Measurements from ENCODE around the gene ATF5. TPM values are rescaled to one million over a fixed set of nuclear protein-coding genes. Genes with fewer than 3 reads are reported as not detected.

Gene ATF5
- total and polyA plus RNA-seq, 2 experiments from 2014 or later = 23.8 to 34.4 TPM

- Histone ChIP-seq H3K27me3 (no peaks in the 10 kb centered on the region), H3K27ac (no peak overlapping the region), H3K4me1 (ENCODE audit: insufficient read depth) (peaks cover 7% of the 10 kb centered on the region), H3K9me3 (ENCODE audit: low read depth) (no peaks in the 10 kb centered on the region), H3K4me3 (no peak overlapping the region), H4K20me1 (ENCODE audit: insufficient read depth, poor library complexity, severe bottlenecking) (no peaks in the 10 kb centered on the region), H3K9me2 (replicated peaks; ENCODE audit: insufficient read depth) (no peaks in the 10 kb centered on the region), H3K79me2 (no peaks in the 10 kb centered on the region), H3K36me3 (replicated peaks; ENCODE audit: insufficient read depth, low read depth) (no peaks in the 10 kb centered on the region), H2AFZ (no peak overlapping the region), H3K4me2 (peak overlapping the region; percentile 85)
- TF ChIP-seq EZH2 (IDR thresholded peaks at IDR 0.05; ENCODE audit: borderline replicate concordance) = no peak
- peak; percentile 61 for TF ChIP-seq CTCF (IDR thresholded peaks at IDR 0.05; ENCODE audit: poor library complexity)
- 47% methylated on average over 70 of the region's 71 CpGs for WGBS (ENCODE audit: low lambda C conversion rate, missing lambda C conversion rate)
- DNase-seq (ENCODE audit: low spot score) = peak; percentile 78
These were observed 39.2 kb upstream of the ATF5 start for GRCh38 chr19:49889687-49890348.

- H3K4me1 ChIP-seq (ENCODE audit: insufficient read depth) = peaks cover 7% of the 10 kb centered on the region
- H3K36me3 ChIP-seq (replicated peaks; ENCODE audit: insufficient read depth, low read depth) = no peaks in the 10 kb centered on the region
- H3K27me3 ChIP-seq = no peaks in the 10 kb centered on the region
- no peaks in the 10 kb centered on the region for H3K79me2 ChIP-seq
- no peak for TF ChIP-seq CTCF (IDR thresholded peaks at IDR 0.05; ENCODE audit: poor library complexity)
- DNase-seq (ENCODE audit: low spot score) = peak; percentile 58
- no peak overlapping the region for H3K27ac ChIP-seq
- no peak overlapping the region for H2AFZ ChIP-seq
- H3K9me3 ChIP-seq (ENCODE audit: low read depth) = no peaks in the 10 kb centered on the region
- WGBS (ENCODE audit: low lambda C conversion rate, missing lambda C conversion rate) = 25% methylated on average over 42 of the region's 69 CpGs
- peak overlapping the region; percentile 85 for H3K4me2 ChIP-seq
- H3K4me3 ChIP-seq = no peak overlapping the region
- H4K20me1 ChIP-seq (ENCODE audit: insufficient read depth, poor library complexity, severe bottlenecking) = no peaks in the 10 kb centered on the region
- H3K9me2 ChIP-seq (replicated peaks; ENCODE audit: insufficient read depth) = no peaks in the 10 kb centered on the region
These were observed 38.4 kb upstream of the ATF5 start for GRCh38 chr19:49890349-49891311.

GRCh38 chr19:49891393-49891792, 37.6 kb upstream of the ATF5 start:
- Histone ChIP-seq H2AFZ (no peak overlapping the region), H3K4me3 (no peak overlapping the region), H3K79me2 (no peaks in the 10 kb centered on the region), H3K9me3 (ENCODE audit: low read depth) (no peaks in the 10 kb centered on the region), H3K27me3 (no peaks in the 10 kb centered on the region), H3K4me2 (no peak overlapping the region), H3K27ac (no peak overlapping the region), H4K20me1 (ENCODE audit: insufficient read depth, poor library complexity, severe bottlenecking) (no peaks in the 10 kb centered on the region), H3K36me3 (replicated peaks; ENCODE audit: insufficient read depth, low read depth) (no peaks in the 10 kb centered on the region), H3K4me1 (ENCODE audit: insufficient read depth) (peaks cover 7% of the 10 kb centered on the region), H3K9me2 (replicated peaks; ENCODE audit: insufficient read depth) (no peaks in the 10 kb centered on the region)
- no peak for TF ChIP-seq CTCF (IDR thresholded peaks at IDR 0.05; ENCODE audit: poor library complexity)
- no peak for TF ChIP-seq EZH2phosphoT487 (IDR thresholded peaks at IDR 0.05; ENCODE audit: low read depth, severe bottlenecking, unreplicated experiment)
- no peak for TF ChIP-seq EZH2 (IDR thresholded peaks at IDR 0.05; ENCODE audit: borderline replicate concordance)
- no peak for DNase-seq (ENCODE audit: low spot score)
- 90% methylated on average over 17 of the region's 17 CpGs for WGBS (ENCODE audit: low lambda C conversion rate, missing lambda C conversion rate)
